GM18951 (cell line): ENCODE results near the gene RHBDF1.

Experiments
- POLR2A ChIP-seq: IDR thresholded peaks from 4 replicates; pipeline ENCODE4 v1.6.1; 2011; ENCODE audit warnings: mild to moderate bottlenecking; ENCODE audit not compliant: insufficient read length, insufficient read depth; ENCODE audit errors: extremely low read depth
- in situ Hi-C: fragments of 300-500 bp; cut with MboI; formaldehyde crosslinking; loops from one replicate; pipeline ENCODE4 v1.12.0; 2022; ENCODE audit warnings: low sequenced_read_pairs, mixed read lengths, inconsistent platforms; ENCODE audit not compliant: unreplicated experiment

RHBDF1 gene

DNA sequence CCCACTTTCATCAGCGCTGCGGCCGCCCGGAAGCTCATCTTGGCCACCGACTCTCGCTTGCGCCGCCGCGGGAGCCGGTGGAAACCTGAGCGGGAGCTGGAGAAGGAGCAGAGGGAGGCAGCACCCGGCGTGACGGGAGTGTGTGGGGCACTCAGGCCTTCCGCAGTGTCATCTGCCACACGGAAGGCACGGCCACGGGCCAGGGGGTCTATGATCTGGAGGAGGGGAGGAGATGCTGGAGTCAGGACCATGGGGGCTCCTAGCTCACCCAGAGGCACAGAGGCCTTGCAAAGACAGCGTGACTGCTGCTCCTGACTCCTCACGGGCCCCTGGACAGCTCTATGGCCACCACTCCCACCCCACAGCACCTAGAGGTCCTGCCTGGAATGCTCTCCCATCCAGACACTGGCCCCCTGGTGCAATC is 9.5 kb downstream of the RHBDF1 start:
- no peak for TF ChIP-seq POLR2A

DNA sequence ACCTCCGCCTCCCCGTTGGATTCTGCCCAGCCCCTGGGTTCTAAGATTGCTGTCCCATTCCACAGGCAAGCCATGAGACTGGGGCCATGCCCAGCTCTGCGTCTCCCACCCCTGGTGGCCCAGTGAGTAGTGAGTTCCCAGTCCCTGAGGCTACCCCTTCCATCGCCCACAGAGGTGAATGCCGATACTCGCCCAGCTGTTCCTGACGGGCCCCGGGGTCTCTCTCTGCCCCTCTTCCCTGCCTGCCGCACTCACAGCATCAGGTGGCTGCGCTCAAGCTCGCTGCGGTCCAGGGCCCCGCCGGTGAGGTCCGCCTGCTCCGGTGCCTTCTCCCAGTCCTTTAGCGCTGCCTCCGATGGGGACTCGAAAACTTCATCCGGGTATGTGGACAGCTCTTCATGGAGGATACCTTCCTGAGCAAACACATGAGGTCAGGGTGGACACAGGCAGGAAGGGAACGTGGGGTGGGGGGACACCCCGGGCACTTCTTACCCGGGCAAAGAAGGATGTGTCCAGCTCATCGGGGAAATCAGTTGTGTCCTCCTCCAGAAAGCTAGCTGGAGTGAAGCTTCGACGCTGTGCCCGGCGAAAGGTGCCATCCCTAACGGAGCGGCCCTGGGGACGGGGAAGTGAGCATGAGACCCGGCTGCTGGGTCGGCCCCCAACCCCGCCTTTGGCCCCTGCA is 10.0 kb downstream of the RHBDF1 start:
- no peak for TF ChIP-seq POLR2A
- in situ Hi-C loops: no loop called here

More for the DNA sequence above, 9.5 kb downstream of the RHBDF1 start:
- in situ Hi-C loops: no loop called here

DNA sequence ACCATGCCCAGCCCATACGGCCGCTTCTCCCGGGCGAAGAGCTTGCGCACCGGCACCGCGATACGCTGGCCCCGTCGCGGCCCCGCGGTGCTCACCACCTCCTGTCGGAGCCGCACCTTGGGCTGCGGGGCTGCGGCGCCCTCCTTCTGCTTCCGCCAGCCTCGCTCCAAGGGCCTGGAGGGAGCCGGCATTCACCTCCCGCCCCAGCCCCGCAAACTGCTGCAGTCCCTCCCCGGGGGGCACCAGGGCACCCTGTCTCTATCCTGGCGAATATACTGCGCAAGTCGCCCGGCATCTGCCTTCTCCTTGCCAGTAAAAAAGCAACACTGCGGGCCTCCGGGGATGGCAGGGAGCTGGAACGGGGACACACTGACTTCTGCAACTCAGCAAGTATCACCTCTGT is 10.6 kb downstream of the RHBDF1 start:
- TF ChIP-seq POLR2A: no peak
- in situ Hi-C loops: no loop called here

GRCh38 chr16:60929-61878 is 11.2 kb downstream of the RHBDF1 start:
- no peak for TF ChIP-seq POLR2A
- in situ Hi-C loops: no loop called here

DNA sequence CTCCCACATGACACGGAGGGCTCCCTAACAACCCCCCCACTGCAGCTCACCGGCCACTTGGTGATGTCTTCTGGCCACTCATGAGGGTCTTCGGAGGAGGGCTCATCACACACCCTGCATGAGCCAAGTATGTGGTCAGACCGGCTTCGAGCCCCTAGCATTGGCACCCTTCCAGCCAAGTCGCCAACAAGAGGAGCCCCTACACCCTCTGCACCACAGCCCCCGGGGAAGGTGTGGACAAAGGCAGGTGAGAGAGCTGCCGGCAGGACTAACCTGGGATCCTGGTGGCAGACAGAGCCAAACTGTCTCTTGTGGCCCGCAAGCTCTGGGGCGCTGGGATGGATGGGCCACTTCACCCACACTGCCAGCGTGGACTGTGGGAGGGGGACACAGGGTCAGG is 12.3 kb downstream of the RHBDF1 start:
- in situ Hi-C loops: no loop called here
- TF ChIP-seq POLR2A: no peak

DNA sequence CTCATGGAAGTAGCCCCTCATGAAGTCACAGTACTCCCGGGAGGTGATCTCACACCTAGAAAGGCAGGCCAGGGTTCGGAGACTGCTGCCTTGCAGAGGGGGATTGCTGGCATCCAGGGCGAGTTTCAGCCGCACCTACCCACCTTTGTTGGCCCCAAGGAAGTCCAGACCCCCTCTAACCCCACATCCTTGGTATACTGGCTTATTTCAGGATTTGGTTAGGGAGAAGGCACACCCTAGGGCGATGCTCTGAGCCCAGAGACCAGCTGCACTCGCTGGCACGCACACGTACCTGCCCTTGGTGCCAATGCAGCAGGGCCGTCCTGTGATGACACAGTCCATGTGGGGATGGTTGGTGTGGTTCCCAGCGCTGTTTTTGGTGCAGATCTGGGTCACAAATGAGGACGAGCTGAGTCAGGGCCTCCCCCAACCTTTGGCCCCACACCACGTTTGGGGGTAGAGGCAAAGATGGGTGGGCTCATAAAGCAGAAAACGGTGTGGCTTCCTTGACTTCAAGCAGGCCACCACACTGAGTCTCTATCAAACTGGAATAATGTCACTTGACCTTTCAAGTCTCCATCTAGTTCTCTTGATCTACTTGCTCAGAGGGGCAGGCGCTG is 12.9 kb downstream of the RHBDF1 start:
- in situ Hi-C loops: no loop called here
- no peak for TF ChIP-seq POLR2A

- in situ Hi-C loops: no loop called here
- TF ChIP-seq POLR2A: no peak
Observed at GRCh38 chr16:58491-59439, 13.7 kb downstream of the RHBDF1 start.

- no peak for TF ChIP-seq POLR2A
- in situ Hi-C loops: no loop called here
Observed at GRCh38 chr16:57711-58110, 14.7 kb downstream of the RHBDF1 start.

GRCh38 chr16:56231-56927 is 16.1 kb downstream of the RHBDF1 start:
- TF ChIP-seq POLR2A: no peak
- in situ Hi-C loops: no loop called here

- TF ChIP-seq POLR2A: no peak
- in situ Hi-C loops: no loop called here
Observed at GRCh38 chr16:55571-56136, 16.8 kb downstream of the RHBDF1 start.

- in situ Hi-C loops: no loop called here
- no peak for TF ChIP-seq POLR2A
Observed at GRCh38 chr16:54237-54581, 18.2 kb downstream of the RHBDF1 start.

DNA sequence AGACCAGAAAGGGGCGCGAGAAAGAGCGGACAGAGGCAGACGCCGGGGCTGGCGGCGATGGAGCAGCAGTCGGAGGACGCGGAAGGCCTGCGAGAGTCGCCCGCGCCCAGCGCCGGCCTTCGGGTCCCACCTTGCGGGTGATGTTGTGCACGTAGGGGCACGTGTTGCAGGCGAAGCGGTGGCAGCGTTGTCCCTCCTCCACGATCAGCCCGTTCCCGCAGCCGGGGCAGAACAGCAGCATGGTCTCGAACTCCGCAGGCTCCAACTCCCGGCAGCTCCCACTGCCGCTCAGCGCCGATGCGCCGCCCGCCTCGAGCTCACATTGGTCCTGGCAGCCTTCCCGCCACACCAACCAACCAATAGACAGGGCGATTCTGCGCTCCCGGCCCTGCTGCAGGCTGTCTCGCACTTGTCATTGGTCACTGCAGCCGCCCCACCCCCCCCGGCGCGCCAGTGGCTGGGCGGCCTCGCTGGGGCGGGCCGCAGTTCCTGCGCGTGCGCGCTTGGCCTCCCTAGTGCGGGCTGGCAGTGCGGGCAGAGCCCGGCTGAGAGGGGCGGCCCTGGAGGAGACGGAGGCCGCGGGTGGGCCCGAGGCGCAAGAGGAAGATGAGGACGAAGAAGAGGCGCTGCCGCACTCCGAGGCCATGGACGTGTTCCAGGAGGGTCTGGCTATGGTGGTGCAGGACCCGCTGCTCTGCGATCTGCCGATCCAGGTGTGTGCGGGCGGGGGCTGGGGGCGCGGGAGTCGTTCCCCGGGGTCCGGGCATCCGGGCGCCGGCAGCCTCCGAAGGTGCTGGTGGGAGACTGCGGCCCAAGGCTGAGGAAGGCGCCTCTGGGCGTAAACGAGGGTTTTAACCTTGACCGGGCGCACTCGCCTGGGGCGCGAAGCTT is 18.8 kb downstream of the RHBDF1 start, which contains the start of the genes POLR3K and SNRNP25:
Gene POLR3K, minus strand, starts transcription at position 263 of the 891 bp plus-strand sequence. Its CDS starts 22 bp downstream, at position 241.
Gene SNRNP25, plus strand, starts transcription at position 483 of the 891 bp plus-strand sequence. Its CDS starts 189 bp downstream, at position 672.
- in situ Hi-C loops: no loop called here
- peak; percentile 95 for TF ChIP-seq POLR2A
